NCI-H748 (cell line): ENCODE measurements around the gene DPEP2.
"Not testable (repeated sequence)": the region's sequence is repeated elsewhere in the genome, so short reads cannot be mapped to it uniquely, and the experiment has no call there.

Experiments
- DNase-seq: peaks from one replicate; lab custom pipeline; 2025; ENCODE audit not compliant: unreplicated experiment; lab: John Stamatoyannopoulos, UW

The DPEP2 gene

DNA sequence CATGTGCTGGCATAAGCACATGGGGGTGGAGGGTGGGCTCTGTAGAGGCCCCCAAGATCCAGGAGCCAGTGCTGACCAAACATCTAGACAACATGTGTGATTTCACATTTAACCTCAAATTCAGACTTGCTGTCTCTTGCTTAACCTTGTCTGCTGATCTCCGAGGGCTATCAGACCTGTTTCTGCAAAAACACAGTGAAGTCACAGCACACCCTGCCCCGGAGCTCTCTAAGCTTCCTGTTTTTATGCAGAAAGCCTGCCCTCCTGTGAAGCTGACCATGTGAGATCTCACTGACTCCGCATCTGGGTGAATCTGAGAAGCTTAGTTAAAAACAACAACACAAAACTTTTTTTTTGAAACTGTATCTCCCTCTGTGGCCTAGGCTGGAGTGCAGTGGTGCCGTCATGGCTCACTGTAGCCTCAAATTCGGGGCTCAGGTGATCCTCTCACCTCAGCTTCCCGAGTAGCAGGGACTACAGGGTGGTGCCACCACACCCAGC, 6.6 kb upstream of the DPEP2 start:
- no peak for DNase-seq

DNA sequence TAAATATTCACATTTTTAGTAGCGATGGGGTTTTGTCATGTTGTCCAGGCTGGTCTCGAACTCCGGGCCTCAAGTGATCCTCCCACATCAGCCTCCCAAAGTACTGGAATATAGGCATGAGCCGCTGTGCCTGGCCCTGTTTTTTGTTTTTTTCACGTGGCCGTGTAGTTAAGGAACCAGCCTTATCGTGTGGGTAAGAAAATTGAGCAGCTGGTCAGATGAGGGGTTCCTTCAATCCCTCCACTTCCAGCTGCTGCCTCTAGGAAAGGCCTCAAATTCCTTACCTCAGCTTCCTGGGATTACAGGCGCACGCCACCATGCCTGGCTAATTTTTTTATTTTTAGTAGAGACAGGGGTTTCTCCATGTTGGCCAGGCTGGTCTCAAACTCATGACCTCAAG, 5.9 kb upstream of the DPEP2 start:
- DNase-seq, result no peak

GRCh38 chr16:68003031-68003430, 3.7 kb upstream of the DPEP2 start:
- DNase-seq, result no peak

- DNase-seq, result no peak
Observed at GRCh38 chr16:68000450-68000849, 1.2 kb upstream of the DPEP2 start.

DNA sequence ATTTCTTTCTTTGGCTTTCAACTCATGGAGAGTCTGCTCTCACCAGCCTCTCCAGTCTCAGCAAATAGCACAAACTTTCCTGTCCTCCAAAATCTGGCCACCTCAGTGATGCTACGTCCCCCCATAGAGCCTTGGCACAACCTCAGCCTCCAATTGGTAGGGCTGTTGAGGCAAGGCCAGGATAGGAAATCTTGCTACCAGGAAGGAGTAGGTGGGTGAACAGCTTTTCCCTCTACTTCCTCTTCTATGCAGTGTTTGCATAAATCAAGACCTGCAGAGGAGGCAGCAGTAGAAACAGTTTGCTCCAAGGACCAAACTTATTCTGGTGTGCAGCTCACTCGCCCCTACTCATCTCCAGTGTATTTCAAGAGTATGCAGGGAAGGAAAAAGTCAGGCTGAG, 701 bp upstream of the DPEP2 start:
- DNase-seq, result no peak

- DNase-seq, result not testable (repeated sequence)
Observed at GRCh38 chr16:67998231-67998778, 979 bp downstream of the DPEP2 start.

DNA sequence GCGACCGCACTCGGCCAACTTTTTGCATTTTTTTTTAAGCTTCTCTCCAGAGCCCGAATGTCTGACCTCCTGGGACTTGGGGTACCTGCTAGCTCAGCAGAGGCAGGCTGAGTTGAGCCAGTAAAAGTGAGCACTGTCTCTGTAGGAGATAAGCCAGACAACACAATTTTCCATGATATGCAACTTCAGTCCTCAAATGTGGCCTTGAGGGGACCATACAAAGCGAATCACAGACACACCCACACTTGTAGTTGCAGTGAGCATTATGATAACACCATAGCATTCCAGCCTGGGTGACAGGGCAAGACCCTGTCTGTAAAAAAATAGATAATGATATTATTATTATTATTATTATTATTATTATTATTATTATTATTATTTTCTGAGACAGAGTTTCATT, 2.6 kb downstream of the DPEP2 start:
- DNase-seq, result no peak

- no peak for DNase-seq
Observed at GRCh38 chr16:67995423-67995822, 3.9 kb downstream of the DPEP2 start.

DNA sequence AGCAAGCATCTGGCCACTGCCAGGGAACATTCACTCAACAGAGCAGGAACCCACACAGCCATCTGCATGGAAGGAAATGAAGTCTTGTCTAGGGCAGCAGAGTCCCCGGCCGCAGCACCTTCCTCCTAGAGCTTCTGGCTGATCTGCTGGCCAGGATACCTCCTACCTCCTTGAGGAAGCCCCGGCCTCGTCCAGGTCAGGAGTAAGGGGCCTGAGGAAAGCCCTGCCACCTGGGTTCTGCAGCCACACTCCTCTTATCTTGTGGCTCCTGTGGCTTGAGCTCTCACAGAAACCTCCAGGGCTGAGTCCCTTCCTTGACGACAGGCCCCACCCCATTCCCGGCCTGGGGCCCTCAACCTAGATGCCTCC, 5.3 kb downstream of the DPEP2 start:
- DNase-seq, result not testable (repeated sequence)

DNA sequence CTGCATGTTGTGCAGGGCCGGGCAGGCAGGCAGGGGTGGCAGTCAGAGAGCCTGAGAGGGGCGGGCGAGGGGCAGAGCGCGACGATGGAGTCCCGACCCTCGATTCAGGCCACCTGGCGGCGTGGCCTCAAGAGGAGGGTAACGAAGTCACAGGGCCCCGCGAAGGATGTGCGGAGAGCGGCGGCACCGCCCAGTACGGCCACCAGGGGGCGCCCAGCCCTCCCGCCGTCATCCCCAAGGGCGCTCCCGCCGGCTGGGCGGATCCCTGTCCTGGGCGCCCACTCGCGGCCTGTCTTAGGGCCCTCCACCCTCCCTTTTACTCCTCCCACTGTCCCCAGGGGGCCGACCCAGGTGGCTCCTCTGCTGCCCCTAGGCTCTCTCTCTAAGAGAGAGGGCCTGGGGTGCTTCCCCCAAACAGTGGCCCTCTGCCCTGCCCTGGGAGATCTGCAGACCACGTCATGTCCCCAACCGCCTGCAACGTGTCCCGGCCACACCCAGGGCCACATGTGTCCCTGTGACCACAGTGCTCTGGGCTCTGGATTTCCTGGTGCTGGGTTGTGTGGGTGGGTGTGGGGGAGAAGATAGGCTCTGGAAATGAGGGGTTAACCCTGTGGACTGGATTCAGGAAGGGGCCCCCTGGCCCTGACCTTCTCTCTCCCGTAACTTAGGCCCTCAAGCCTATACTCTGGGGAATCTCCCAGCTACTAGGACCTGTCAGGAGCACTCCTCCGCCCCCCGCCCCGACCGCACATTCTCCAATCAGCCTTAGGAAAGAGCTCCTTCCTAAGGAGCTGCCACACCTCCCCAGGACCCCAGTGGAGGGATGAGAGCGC, 5.9 kb downstream of the DPEP2 start:
- peak; percentile 56 for DNase-seq

GRCh38 chr16:67992661-67993206, 6.5 kb downstream of the DPEP2 start:
- DNase-seq, result no peak

DNA sequence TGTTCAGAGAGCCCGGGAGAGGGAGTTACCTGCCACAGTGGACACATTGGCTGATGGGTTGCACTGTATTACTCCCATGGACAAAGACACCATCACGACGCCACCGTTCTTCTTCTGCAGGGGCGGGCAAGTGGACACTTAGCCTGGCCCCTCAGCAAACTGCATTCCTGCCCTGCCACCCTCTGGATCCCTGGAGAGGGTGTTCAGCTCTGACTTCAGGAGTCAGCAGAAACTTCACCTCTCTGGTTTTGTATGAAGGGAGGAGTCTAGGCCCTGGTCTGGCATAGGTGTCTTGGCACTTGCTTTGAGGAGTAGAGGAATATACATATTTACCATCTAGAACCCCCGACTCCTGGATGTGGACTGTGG, 9.3 kb downstream of the DPEP2 start:
- no peak for DNase-seq

GRCh38 chr16:67989322-67990017, 9.8 kb downstream of the DPEP2 start:
- no peak for DNase-seq

DNA sequence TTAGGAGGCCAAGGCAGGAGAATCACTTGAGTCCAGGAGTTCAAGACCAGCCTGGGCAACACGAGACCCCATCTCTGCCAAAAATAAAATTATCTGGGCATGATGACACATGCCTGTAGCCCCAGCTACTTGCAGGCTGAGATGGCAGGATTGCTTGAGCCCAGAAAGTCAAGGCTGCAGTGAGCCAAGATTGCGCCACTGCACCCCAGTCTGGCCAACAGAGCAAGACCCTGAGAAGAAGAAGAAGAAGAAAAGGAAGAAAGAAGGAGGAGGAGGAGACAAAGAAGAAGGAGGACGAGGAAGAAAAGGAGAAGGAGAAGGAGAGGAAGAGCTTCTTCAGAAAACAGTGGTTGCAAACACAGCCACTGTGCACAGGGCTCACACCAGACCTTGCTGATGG, 10.6 kb downstream of the DPEP2 start:
- no peak for DNase-seq

- no peak for DNase-seq
Observed at GRCh38 chr16:67987460-67988160, 11.7 kb downstream of the DPEP2 start.

DNA sequence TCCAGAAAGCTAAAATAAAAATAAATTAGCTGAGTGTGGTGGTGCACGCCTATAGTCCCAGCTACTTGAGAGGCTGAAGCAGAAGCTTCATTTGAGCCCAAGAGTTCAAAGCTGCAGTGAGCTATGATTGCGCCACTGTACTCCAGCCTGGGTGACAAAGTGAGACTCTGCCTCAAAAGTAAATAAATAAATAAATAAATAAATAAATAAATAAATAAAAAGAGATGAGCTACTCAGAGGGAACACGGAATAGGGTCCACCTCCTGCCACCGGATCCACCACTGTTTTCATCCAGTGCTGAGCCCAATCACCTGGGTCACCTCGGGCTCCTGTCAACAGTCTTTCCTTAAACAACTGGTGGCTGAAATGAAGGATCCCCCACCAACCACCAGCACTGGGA, 12.3 kb downstream of the DPEP2 start:
- no peak for DNase-seq

DNA sequence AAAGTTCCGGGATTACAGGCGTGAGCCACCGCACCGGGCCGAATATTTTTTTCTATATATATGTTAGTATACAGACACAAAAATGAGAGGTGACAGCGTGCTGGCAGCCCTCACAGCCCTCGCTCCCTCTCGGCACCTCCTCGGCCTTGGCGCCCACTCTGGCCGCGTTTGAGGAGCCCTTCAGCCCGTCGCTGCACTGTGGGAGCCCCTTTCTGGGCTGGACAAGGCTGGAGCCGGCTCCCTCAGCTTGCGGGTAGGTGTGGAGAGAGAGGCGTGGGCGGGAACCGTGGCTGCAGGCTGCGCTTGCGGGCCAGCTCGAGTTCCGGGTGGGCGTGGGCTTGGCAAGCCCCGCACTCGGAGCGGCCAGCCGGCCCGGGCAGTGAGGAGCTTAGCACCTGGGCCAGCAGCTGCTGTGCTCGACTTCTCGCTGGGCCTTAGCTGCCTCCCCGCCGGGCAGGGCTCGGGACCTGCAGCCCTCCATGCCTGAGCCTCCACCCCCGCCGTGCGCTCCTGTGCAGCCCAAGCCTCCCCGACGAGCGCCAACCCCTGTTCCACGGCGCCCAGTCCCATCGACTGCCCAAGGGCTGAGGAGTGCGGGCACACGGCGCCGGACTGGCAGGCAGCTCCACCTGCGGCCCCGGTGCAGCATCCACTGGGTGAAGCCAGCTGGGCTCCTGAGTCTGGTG, 17.1 kb downstream of the DPEP2 start:
- no peak for DNase-seq

GRCh38 chr16:67979955-67980678, 19.2 kb downstream of the DPEP2 start, which contains the start of gene DPEP3:
TSS of gene DPEP3 (minus strand) at chr16:67980499. CDS start at chr16:67980380, 119 bp downstream.
- DNase-seq, result no peak

GRCh38 chr16:67977469-67978227, 21.6 kb downstream of the DPEP2 start:
- no peak for DNase-seq
